Measurements from ENCODE around the gene DHRSX.

DNA sequence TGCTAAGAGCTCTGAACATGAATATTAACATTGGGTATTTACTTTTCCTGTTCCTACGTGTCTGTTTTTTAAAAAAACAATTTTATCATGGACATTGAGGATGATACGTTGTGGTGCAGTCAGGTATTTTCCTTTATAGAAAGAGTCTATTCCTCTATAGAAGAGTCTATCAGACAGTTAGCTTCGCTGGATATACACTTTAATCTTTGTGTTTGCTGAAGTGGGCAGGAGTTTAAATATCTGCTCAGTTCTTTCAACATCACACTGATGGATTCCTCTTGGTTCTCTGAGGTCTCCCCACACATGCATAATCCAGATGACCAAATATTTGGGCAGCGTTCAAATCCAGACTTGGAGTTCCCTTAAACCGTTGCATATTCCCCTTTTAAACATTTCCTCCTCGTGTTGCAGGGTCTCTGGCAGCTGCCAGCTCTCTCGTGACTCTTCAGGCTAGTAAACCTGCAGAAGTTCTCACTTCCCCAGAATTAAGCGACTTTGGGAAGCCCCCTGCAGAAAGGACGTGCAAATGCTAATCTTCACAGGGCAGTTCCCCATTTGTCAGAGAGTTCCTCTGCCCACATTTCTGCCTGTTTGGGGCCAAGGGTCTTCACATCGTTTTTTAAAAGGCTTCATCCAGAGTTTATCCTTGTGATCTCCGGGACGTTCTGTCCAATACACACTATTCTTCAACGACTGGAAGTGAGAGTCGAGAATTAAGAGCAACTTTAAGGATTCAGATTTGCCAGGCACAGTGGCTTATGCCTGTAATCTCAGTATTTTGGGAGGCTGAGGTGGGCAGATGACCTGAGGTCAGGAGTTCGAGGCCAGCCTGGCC is 20.5 kb upstream of the DHRSX start:
- TF ChIP-seq ZNF558 (CRISPR knock-in tag; IDR thresholded peaks at IDR 0.05; ENCODE audit: borderline replicate concordance): no peak
- TF ChIP-seq TAF1 (CRISPR knock-in tag; IDR thresholded peaks at IDR 0.05): no peak
- no peak for TF ChIP-seq ZNF350 (CRISPR knock-in tag; IDR thresholded peaks at IDR 0.05; ENCODE audit: borderline replicate concordance, low read depth)
- TF ChIP-seq, protein P1, sequence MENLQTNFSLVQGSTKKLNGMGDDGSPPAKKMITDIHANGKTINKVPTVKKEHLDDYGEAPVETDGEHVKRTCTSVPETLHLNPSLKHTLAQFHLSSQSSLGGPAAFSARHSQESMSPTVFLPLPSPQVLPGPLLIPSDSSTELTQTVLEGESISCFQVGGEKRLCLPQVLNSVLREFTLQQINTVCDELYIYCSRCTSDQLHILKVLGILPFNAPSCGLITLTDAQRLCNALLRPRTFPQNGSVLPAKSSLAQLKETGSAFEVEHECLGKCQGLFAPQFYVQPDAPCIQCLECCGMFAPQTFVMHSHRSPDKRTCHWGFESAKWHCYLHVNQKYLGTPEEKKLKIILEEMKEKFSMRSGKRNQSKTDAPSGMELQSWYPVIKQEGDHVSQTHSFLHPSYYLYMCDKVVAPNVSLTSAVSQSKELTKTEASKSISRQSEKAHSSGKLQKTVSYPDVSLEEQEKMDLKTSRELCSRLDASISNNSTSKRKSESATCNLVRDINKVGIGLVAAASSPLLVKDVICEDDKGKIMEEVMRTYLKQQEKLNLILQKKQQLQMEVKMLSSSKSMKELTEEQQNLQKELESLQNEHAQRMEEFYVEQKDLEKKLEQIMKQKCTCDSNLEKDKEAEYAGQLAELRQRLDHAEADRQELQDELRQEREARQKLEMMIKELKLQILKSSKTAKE (CRISPR knock-in tag; IDR thresholded peaks at IDR 0.05; ENCODE audit: borderline replicate concordance): no peak

Measured in HepG2 (cell line).